Epithelial cell of proximal tubule (primary cell): ENCODE data around the gene TMEM141. TPM values are rescaled to one million over a fixed set of nuclear protein-coding genes. Genes with fewer than 3 reads are reported as not detected.

ENCODE experiments used
- DNase-seq: peaks from one replicate; pipeline ENCODE4 v3.0.0-alpha.2; 2011; ENCODE audit warnings: low read depth
- H3K4me3 ChIP-seq: 2 replicates; pipeline ENCODE4 v1.5.1; 2011; ENCODE audit warnings: low read depth, mild to moderate bottlenecking, low read length
- total RNA-seq: library from RNA; depleted of rRNA; stranded (reverse); fragments of >200 nt; gene quantifications from 2 replicates; pipeline ENCODE4 v1.2.3, GENCODE V29; 2015
- TF ChIP-seq, protein P1 (sequence below): conservative IDR thresholded peaks from 2 replicates; pipeline ENCODE4 v1.5.1; 2012; ENCODE audit warnings: low read depth, mild to moderate bottlenecking, low read length

TMEM141 gene
- total RNA-seq = 90.4 and 108 TPM in 2 replicates

DNA sequence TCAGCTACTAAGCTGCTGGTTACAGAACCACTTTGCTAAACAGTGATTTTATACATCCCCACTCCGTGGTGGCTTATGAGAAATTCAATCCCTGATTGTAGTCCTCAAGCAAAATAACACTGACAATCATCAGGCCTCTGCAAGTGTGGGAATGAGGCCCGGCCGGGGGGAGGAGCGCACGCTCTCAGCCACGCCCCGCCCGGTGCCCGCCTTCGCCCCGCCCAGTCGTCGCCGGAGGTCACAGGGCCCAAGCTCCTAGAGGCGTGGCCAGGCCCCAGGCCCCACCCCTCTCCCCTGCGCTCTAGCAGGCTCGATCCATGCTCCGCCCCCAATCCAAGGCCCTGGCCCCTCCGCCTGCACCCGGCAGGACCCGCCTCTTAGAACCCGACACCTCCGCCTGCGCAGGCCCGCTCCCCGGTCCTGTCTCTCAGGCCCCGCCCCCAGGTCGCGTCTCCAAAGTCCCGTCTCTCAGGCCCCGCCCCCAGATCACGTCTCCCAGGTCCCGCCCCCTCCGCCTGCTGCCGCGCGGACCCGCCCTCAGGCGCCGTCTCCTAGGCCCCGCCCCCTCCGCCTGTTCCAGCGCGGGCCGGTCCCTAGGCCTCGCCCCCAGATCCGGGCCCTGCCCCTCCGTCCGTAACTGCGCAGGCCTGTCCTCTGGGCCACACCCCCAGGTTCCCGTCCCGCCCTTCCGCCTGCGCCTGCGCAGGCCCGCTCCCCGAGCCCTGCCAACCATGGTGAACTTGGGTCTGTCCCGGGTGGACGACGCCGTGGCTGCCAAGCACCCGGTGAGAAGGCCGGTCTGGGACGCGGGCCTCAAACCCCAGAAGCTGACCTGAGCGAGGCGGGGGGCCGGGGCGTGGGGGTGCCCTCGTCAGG, at the start of gene TMEM141:
TSS of gene TMEM141 (plus strand) at position 705 of the 876 bp plus-strand sequence. CDS start at position 732, 27 bp downstream.
- H3K4me3 ChIP-seq = peak within 1 kb of the TSS; percentile 78
- peak; percentile 77 for DNase-seq
- TF ChIP-seq, protein P1, sequence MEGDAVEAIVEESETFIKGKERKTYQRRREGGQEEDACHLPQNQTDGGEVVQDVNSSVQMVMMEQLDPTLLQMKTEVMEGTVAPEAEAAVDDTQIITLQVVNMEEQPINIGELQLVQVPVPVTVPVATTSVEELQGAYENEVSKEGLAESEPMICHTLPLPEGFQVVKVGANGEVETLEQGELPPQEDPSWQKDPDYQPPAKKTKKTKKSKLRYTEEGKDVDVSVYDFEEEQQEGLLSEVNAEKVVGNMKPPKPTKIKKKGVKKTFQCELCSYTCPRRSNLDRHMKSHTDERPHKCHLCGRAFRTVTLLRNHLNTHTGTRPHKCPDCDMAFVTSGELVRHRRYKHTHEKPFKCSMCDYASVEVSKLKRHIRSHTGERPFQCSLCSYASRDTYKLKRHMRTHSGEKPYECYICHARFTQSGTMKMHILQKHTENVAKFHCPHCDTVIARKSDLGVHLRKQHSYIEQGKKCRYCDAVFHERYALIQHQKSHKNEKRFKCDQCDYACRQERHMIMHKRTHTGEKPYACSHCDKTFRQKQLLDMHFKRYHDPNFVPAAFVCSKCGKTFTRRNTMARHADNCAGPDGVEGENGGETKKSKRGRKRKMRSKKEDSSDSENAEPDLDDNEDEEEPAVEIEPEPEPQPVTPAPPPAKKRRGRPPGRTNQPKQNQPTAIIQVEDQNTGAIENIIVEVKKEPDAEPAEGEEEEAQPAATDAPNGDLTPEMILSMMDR = no peak

DNA sequence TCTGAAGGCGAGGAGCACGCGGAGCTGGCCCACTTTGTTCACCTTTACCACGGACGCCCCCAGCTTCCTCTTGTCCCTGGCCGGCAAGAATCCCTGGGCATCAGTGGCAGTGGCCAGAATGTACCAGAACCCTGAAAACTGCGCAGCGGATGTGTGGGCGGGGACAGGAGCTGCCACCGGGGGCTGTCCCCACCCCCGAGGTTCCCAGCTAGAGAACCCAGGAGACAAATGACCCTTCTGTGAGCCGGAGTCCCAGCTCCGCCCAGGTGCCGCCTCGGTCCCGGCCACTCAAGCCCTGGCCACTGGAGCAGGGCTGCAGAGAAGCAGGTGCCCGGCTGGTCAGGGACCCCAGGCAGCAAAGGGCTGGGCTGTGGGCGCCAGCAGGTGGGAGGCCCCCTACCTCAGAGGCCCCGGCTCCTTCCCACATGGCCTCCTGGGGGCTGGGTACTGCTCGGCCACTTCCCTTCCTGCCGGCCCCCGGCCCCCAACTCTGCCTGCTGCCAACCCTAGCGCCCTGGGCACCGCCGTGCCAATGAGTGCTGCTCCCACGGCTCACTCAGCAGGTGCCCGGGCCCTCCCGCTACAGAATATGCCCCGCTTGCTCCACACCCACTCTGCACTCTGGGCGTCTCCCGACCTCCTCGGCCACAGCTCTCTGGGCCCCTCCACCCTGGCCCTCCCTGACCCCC, 49.1 kb upstream of the TMEM141 start:
- TF ChIP-seq, protein P1 = no peak
- H3K4me3 ChIP-seq = no peak overlapping the region
- no peak for DNase-seq

DNA sequence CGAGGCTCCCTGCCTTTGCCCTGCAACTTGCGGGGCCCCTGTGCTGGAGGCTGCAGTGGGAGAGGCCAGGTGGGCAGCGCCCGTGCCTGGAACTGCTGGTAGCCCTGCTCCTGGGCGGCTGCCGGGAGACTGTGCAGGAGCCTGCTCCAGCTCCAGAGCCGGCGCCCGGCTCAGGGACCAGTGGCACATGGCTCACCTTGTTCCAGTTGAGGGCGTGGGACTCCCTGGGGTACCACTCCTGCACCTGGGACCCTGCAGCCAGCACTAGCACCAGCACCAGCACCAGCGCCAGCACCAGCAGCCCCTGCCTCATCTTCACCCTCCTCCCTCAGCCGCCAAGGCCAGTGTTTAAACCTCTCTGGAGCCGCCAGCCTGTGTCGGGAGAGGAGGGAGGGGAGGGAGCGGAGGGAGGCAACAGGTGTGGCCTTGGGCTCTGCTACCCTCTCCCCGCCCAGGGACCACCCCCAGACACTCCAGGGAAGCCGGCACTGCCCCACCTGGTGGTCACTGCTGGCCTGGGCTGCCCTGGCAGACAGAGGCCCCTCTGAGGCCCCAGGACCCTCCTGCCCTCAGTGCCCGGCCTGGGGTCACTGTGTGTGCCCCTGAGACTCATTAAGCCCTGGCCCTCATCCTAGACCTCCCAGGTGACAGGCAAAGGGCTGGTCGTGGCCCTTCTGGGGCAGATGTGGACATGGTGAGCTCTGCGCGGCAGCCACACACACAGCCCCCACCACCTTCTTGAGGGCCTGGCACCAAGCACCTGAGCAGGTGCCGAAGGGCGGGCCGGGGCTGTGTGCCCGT, 48.4 kb upstream of the TMEM141 start, which contains the start of gene LCN10:
TSS of gene LCN10 (minus strand) at position 350 of the 801 bp plus-strand sequence. CDS start at position 313, 37 bp downstream.
- DNase-seq = no peak
- TF ChIP-seq, protein P1 = peak; percentile 32
- H3K4me3 ChIP-seq = no peak within 1 kb of the TSS

DNA sequence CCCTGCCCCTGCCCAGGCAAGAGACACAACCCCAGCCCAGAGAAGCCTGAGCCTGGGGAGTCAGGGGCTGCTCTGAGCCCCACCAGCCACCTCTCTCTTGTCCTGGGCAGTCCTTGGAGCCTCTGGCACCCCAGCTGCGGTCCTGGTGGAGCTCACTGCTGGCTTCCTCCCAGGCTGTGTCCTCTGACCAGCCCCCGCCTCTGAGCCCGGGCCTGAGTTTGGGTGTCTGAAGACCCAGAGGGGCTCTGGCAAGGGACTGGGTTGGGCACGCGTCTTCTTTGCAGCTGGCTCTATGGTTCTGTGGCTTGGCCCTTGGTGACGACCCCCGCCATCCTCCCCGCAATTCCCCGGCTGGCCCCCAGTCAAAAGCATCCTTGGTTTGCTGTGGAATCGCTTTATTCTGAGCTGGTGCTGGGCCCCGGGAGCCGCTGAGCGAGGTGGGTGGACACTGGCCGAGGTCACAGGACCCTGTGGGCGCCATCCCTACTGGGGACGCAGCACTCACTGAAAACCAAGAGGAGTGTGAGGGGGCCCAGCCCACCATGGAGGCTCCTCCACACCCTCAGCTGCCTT, 47.4 kb upstream of the TMEM141 start:
- TF ChIP-seq, protein P1 = no peak
- DNase-seq = no peak
- H3K4me3 ChIP-seq = no peak overlapping the region

DNA sequence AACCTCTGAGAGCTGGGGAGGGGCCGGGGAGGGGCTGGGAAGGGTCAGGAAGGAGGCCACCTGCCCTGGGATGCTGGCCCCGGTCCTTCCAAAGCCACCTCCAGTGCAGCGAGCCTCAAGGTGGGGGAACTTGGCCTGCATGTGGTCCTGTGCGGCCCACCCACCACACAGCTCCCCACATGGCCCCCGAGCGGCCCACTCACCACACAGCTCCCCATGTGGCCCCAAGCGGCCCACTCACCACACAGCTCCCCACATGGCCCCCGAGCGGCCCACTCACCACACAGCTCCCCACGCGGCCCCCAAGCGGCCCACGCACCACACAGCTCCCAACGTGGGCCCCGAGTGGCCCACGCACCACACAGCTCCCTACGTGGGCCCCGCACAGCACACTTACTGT, 46.4 kb upstream of the TMEM141 start:
- no peak for DNase-seq
- H3K4me3 ChIP-seq = no peak overlapping the region
- TF ChIP-seq, protein P1 = no peak

DNA sequence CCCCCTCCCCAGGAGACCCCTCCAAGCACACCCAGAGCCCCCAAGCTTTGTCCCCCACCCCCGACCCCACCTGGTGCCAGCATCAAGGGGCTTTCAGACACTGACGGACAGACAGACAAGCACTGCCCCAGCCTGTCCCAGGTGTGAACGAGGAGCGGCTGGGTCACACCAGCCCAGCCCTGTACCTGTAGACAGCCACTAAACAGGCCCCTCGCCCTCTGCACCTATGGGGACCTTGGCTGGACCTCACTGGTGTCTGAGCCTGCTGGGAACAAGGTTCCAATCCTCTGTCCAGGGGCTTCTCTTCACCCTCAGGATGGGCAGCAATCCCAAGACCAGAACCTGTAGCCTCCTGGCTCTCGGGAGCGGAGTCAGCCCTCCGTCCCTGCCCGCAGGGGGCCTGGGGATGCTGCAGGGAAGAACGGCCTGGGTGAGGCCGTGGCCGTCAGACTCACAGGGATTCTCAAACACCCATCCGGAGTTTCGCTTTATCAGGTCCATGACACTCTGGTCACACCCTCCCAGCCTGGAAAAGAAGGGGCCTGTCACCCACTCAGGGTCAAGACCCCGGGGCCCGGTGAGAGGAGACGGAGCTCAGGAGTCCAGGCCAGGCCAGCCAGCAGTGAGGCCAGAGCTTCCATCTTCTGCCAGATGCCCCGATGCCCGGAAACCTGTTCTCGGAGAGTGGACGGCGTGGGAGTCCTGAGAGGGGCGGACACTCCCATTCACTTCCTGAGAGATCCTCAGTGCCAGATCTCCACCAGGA, 45.6 kb upstream of the TMEM141 start:
- TF ChIP-seq, protein P1 = no peak
- H3K4me3 ChIP-seq = no peak overlapping the region
- no peak for DNase-seq
